GM19397 (cell line): ENCODE results near the gene GPC2.
A peak's percentile ranks its signal among the peaks of the same experiment; 100 is the strongest.
"Not testable (repeated sequence)": the region's sequence is repeated elsewhere in the genome, so short reads cannot be mapped to it uniquely, and the experiment has no call there.

Source experiments
- ATAC-seq: cut with Tn5 transposase; IDR thresholded peaks from one replicate; pipeline ENCODE4 v1.9.1; 2021; ENCODE audit warnings: mild to moderate bottlenecking, moderate library complexity; ENCODE audit not compliant: unreplicated experiment

GPC2 gene

GRCh38 chr7:100177045-100178001 lies at the start of gene GPC2, which contains the start of gene STAG3:
Gene GPC2 (minus strand): TSS chr7:100177381. CDS start chr7:100177199, 182 bp downstream.
Gene STAG3 (plus strand): TSS chr7:100177918. CDS start chr7:100180557, 2,639 bp downstream.
- peak; percentile 89 for ATAC-seq

DNA sequence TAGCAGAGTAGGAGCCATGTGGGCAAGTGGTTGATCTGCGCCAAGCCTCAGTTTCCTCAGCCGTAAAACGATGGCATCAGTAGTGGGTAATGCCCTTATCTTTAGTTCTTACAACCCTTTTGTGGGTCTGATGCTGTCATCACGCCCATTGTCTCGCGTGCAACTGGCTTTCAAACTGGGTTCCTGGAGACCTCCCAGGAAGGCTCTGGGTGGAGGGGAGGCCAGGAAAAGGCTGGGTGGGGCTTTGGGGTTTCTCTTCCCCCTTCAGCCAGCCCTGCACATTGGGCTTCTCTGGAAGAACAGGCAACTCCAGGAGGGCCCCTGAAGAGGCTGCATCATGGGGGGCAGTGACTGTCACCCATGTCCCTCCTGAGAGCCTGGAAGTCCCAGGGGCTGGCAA lies 47.7 kb upstream of the GPC2 start:
- not testable (repeated sequence) for ATAC-seq

DNA sequence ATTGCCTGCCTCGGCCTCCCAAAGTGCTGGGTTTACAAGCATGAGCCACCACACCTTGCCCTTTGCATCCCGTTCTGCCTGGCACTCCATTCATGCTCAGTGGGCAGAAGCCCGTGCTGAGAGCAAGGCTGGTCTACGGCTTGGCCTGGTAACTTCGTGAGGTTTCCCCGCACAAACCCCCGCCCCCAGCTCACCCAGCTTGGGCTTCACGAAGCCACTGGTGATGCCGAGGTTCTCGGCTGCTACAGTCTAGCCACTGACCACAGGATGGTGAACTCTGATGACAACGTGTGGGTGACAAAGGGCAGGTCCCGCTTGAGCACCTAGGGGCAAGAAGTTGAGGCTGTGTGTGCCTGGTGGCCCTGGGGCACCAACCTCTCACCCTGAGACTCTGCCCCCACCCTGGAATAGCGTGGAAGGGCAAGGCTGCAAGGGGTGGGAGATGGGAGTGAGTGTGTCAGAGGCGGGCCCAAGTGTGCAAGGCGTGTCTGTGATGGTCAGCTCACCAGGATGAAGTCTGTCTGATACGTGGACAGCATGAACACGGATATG lies 46.3 kb upstream of the GPC2 start:
- not testable (repeated sequence) for ATAC-seq

GRCh38 chr7:100222445-100223132 lies 45.4 kb upstream of the GPC2 start:
- no peak for ATAC-seq

- ATAC-seq = no peak
Observed at GRCh38 chr7:100221767-100222444, 44.7 kb upstream of the GPC2 start.

GRCh38 chr7:100221231-100221718 lies 44.1 kb upstream of the GPC2 start:
- peak; percentile 46 for ATAC-seq

GRCh38 chr7:100220586-100221230 lies 43.5 kb upstream of the GPC2 start:
- ATAC-seq = peak; percentile 2

GRCh38 chr7:100219801-100220585 lies 42.8 kb upstream of the GPC2 start, which contains the start of gene PVRIG:
Gene PVRIG (plus strand): TSS chr7:100219949. CDS start chr7:100219971, 22 bp downstream.
- not testable (repeated sequence) for ATAC-seq

DNA sequence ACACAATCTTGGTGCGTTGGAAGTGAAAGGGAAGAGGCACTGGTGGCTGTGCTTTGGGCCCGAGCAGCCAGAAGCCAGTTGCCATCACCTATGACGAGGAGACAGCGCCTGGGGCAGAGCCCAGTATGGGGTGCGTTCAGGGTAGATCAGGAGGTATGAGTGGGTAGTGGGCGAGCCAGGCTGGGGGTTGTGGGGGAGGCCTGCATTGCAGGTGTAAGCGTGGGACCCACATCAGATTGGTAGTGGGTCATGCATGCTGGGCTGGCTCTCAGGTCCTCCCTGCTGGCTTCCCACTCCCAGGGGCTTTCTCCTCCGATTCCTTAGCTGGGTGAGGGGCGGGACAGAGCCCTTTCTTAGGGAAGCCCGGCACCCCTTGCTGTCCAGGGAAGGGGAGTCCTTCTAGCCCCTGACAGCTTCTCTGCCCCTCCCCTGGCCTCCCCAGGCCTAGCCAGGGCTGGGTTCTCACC lies 42.1 kb upstream of the GPC2 start:
- ATAC-seq = no peak

DNA sequence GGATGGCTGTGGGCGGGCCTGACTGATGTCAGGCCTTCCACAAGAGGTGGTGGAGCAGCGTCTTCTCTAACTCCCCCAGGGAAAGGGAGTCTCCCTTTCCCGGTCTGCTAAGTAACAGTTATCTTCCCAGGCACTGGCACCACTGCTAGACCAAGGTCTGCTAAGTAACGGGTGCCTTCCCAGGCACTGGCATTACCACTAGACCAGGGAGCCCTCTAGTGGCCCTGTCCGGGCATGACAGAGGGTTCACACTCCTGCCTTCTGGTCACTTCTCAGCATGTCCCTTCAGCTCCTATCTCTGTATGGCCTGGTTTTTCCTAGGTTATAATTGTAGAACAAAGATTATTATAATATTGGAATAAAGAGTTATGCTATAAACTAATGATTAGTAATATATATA lies 40.8 kb upstream of the GPC2 start:
- ATAC-seq = peak; percentile 5

GRCh38 chr7:100215895-100216294 lies 38.7 kb upstream of the GPC2 start:
- ATAC-seq = no peak

- not testable (repeated sequence) for ATAC-seq
Observed at GRCh38 chr7:100214356-100214755, 37.2 kb upstream of the GPC2 start.

- ATAC-seq = no peak
Observed at GRCh38 chr7:100213672-100214071, 36.5 kb upstream of the GPC2 start.

GRCh38 chr7:100212631-100213286 lies 35.6 kb upstream of the GPC2 start:
- ATAC-seq = no peak

GRCh38 chr7:100211342-100211780 lies 34.2 kb upstream of the GPC2 start:
- ATAC-seq = no peak

DNA sequence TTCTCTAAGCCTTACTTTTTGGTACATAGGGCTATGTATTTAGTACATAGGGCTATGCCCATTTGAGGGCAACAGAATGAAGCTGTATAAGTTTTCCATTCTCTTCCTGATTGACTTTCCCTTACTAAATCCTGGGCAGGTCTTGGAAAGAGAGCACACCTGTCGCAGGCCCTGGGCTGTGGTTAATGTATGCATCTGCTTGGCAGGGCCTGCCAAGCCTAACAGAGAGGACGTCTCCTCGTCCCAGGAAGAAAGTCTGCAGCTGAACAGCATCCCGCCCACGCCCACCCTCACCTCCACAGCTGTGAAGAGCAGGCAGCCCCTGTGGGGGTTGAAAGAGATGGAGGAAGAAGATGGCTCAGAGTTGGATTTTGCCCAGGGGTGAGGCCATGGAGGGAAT lies 33.6 kb upstream of the GPC2 start:
- ATAC-seq = no peak

DNA sequence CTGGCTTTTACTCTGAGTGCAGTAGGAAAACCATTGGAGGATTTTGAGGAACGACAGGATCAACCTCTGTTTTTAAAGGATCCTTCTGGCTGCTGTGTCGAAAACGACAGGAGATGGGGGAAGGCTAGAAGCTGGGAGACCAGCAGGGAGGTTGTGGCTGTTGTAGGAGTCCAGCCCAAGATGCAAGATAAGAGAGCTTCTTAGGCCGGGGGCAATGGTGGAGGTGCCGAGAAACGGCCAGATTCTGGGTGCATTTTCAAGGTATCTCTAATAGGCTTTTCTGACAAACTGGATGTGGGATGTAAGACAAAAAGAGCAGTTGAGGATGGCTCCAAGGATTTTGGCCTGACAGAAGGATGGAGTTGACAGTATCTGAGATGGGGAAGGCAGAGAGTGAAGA lies 32.3 kb upstream of the GPC2 start:
- no peak for ATAC-seq

GRCh38 chr7:100208911-100209408 lies 31.8 kb upstream of the GPC2 start:
- ATAC-seq = peak; percentile 62
